PC-3 (cell line): ENCODE measurements around the gene PKMYT1. TPM values are rescaled to one million over a fixed set of nuclear protein-coding genes. Genes with fewer than 3 reads are reported as not detected.
A peak's percentile ranks its signal among the peaks of the same experiment; 100 is the strongest.

Experiments used
- ATAC-seq: fragments of 200-7000 bp; cut with Tn5 transposase; 2 replicates; pipeline ENCODE4 v1.9.1; 2020; ENCODE audit warnings: mild to moderate bottlenecking, moderate library complexity
- BruUV-seq: library from RNA; stranded (reverse); fragments of 400-500 nt; replicated peaks from 2 replicates; lab custom pipeline; 2021; lab: Mats Ljungman, UMichigan
- CTCF ChIA-PET: fragments of 300-600 bp; sonication (Branson Sonifier 250); formaldehyde crosslinking; loops from one replicate; lab custom pipeline; 2022; ENCODE audit warnings: antibody characterized with exemption; lab: Charles Lee
- POLR2A ChIA-PET: fragments of 300-600 bp; sonication (Branson Sonifier 250); formaldehyde crosslinking; loops from one replicate; lab custom pipeline; 2022; ENCODE audit warnings: antibody characterized with exemption; ENCODE audit not compliant: unreplicated experiment; lab: Charles Lee
- DNase-seq: peaks from one replicate; pipeline ENCODE4 v3.0.0-alpha.2; 2015
- H2AFZ ChIP-seq: fragments of 300-600 bp; sonication (generic); 2 replicates; pipeline ENCODE4 v1.6.0; 2016; ENCODE audit warnings: antibody characterized with exemption, low read length
- H3F3A ChIP-seq: fragments of 300-600 bp; sonication (generic); one replicate; pipeline ENCODE4 v1.6.0; 2017; ENCODE audit warnings: antibody characterized with exemption, low read length, control low read depth, mild to moderate bottlenecking; ENCODE audit not compliant: unreplicated experiment
- H3K27ac ChIP-seq: fragments of 300-600 bp; sonication (generic); 2 replicates; pipeline ENCODE4 v1.5.1; 2016; ENCODE audit warnings: mild to moderate bottlenecking, low read length
- H3K27me3 ChIP-seq: fragments of 300-600 bp; sonication (generic); 2 replicates; pipeline ENCODE4 v1.6.1; 2016; ENCODE audit warnings: low read length, mixed read lengths
- H3K36me3 ChIP-seq: fragments of 300-600 bp; sonication (generic); 2 replicates; pipeline ENCODE4 v1.6.1; 2016; ENCODE audit warnings: low read depth, mixed run types, low read length, mixed read lengths
- H3K4me1 ChIP-seq: fragments of 300-600 bp; sonication (generic); 2 replicates; pipeline ENCODE4 v1.5.1; 2016; ENCODE audit warnings: low read length; ENCODE audit not compliant: insufficient read depth
- H3K4me2 ChIP-seq: fragments of 300-600 bp; sonication (generic); 2 replicates; pipeline ENCODE4 v1.6.0; 2016; ENCODE audit warnings: low read length
- H3K4me3 ChIP-seq: fragments of 300-600 bp; sonication (generic); 2 replicates; pipeline ENCODE4 v1.5.1; 2016; ENCODE audit warnings: mild to moderate bottlenecking, low read length, mixed read lengths
- H3K79me2 ChIP-seq: fragments of 300-600 bp; sonication (generic); 2 replicates; pipeline ENCODE4 v1.6.1; 2017; ENCODE audit warnings: low read length, mixed read lengths
- H3K9ac ChIP-seq: fragments of 300-600 bp; sonication (generic); 2 replicates; pipeline ENCODE4 v1.6.0; 2016; ENCODE audit warnings: mild to moderate bottlenecking, low read length
- H3K9me2 ChIP-seq: fragments of 300-600 bp; sonication (generic); replicated peaks from 2 replicates; pipeline ENCODE4 v1.6.1; 2016; ENCODE audit warnings: mixed run types, low read length, mixed read lengths
- H3K9me3 ChIP-seq: fragments of 300-600 bp; sonication (generic); 2 replicates; pipeline ENCODE4 v1.6.1; 2016; ENCODE audit warnings: low read length, mixed read lengths
- H4K20me1 ChIP-seq: fragments of 300-600 bp; sonication (generic); 2 replicates; pipeline ENCODE4 v1.6.1; 2016; ENCODE audit warnings: low read length, mixed read lengths
- EZH2 ChIP-seq: fragments of 300-600 bp; sonication (generic); IDR thresholded peaks from one replicate; pipeline ENCODE4 v1.6.1; 2017; ENCODE audit warnings: antibody characterized with exemption, mild to moderate bottlenecking, low read length; ENCODE audit not compliant: unreplicated experiment
- EZH2phosphoT487 ChIP-seq: fragments of 300-600 bp; sonication (generic); IDR thresholded peaks from 2 replicates; pipeline ENCODE4 v1.6.1; 2018; ENCODE audit warnings: mild to moderate bottlenecking, antibody characterized with exemption, low read length, borderline replicate concordance
- intact Hi-C: fragments of 100-400 bp; cut with micrococcal nuclease; formaldehyde crosslinking; loops from 2 replicates; pipeline ENCODE4 v1.9.0; 2023
- total RNA-seq: library from RNA; depleted of rRNA; stranded (reverse); fragments of >200 nt; gene quantifications from 2 replicates; pipeline ENCODE4 v1.2.3, GENCODE V29; 2014
- TF ChIP-seq, protein P1 (sequence below): fragments of 300-600 bp; sonication (generic); conservative IDR thresholded peaks from 2 replicates; pipeline ENCODE4 v1.5.1; 2017; ENCODE audit warnings: antibody characterized with exemption, low read depth, mild to moderate bottlenecking, low read length

Gene PKMYT1
- total RNA-seq, 1 experiment from 2014 or later, result 51.9 TPM

DNA sequence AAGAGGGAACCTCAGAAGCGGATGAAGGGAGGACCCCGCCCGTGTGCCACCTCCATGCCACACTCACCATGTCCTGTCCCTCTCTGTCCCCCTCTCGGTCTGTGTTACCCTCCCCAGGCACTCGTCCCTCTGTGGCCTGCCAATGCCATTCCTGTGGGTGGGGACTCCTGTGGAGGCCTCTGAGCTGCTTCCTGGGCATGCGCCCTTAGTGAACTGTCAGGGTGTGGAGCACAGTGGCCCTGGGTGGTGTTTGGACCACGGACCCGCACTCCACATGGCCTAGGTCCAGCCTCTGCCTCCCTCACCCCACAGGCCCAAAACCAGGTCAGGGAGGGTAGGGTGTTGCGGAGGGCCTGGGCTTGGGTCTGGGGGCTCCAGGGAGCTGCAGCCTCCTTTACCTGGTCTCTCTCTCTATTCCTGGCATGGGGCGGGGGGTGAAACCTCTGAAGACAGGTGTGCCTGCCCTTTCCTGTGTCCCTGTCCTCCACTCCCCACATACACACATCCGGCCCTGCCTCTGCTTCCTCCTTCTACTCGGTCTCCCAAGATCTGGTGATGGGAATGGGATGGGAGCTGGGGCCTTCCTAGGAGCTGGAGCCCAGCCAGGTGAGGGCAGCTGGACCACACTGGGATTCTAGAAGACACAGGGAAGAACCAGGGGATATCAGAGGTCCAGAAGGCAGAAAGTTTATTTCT, 11.5 kb upstream of the PKMYT1 start:
- H3K4me3 ChIP-seq, result no peak overlapping the region
- DNase-seq, result no peak
- CTCF ChIA-PET, result interaction anchor here (0.5 kb wide), 1 partner anchor 11 kb away, joined by 8 read pairs; no protein-coding TSS in a partner anchor

DNA sequence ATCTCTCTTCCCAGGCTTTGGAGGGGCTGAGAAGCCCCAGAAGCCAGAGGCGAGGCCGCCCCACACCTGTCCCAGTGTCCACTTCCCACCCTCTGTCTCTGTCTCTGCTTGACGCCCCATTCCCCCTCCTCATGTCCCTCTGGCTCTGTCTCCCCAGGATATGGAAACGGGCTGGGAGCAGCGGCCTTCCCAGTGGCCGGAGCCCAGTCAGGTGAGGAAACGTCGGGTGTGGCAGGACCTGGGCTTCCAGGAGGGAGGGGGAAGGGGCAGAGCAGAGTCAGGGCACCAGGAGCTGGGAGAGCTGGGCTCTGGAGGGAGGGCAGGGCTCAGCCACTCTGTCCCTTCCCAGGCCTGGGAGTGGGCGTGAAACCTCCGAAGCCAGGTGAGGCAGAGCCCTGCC, 10.6 kb upstream of the PKMYT1 start:
- Histone ChIP-seq H4K20me1 (no peaks in the 10 kb centered on the region), H3K36me3 (no peaks in the 10 kb centered on the region), H3K4me3 (no peak overlapping the region), H3K27ac (peak overlapping the region; percentile 20; the same call in 1 of the 2 replicates), H3K27me3 (no peaks in the 10 kb centered on the region), H3K4me2 (no peak overlapping the region), H3K79me2 (no peaks in the 10 kb centered on the region), H3K9me3 (no peaks in the 10 kb centered on the region), H3K9me2 (no peaks in the 10 kb centered on the region), H3K4me1 (peaks cover 19% of the 10 kb centered on the region), H3K9ac (no peak overlapping the region), H3F3A (no peaks in the 10 kb centered on the region), H2AFZ (no peak overlapping the region)
- ATAC-seq (peak; percentile 25; the same call in 1 of the 2 replicates), DNase-seq (peak; percentile 28)
- TF ChIP-seq, protein P1, sequence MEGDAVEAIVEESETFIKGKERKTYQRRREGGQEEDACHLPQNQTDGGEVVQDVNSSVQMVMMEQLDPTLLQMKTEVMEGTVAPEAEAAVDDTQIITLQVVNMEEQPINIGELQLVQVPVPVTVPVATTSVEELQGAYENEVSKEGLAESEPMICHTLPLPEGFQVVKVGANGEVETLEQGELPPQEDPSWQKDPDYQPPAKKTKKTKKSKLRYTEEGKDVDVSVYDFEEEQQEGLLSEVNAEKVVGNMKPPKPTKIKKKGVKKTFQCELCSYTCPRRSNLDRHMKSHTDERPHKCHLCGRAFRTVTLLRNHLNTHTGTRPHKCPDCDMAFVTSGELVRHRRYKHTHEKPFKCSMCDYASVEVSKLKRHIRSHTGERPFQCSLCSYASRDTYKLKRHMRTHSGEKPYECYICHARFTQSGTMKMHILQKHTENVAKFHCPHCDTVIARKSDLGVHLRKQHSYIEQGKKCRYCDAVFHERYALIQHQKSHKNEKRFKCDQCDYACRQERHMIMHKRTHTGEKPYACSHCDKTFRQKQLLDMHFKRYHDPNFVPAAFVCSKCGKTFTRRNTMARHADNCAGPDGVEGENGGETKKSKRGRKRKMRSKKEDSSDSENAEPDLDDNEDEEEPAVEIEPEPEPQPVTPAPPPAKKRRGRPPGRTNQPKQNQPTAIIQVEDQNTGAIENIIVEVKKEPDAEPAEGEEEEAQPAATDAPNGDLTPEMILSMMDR, result no peak
- intact Hi-C loops, result no loop called here
- BruUV-seq, result no TSS peak
- CTCF ChIA-PET, result no interaction called here
- POLR2A ChIA-PET, result no interaction called here

More for the DNA sequence above, 11.5 kb upstream of the PKMYT1 start:
- intact Hi-C loops, result no loop called here
- ATAC-seq, result no peak
- Histone ChIP-seq H4K20me1 (no peaks in the 10 kb centered on the region), H3K9me3 (no peaks in the 10 kb centered on the region), H3F3A (no peaks in the 10 kb centered on the region), H3K9ac (no peak overlapping the region), H3K27ac (peak overlapping the region; percentile 48; the same call in 1 of the 2 replicates), H3K79me2 (no peaks in the 10 kb centered on the region), H3K9me2 (no peaks in the 10 kb centered on the region), H3K4me2 (no peak overlapping the region), H3K4me1 (peaks cover 19% of the 10 kb centered on the region), H3K27me3 (no peaks in the 10 kb centered on the region), H2AFZ (no peak overlapping the region), H3K36me3 (no peaks in the 10 kb centered on the region)
- POLR2A ChIA-PET, result no interaction called here
- TSS peak; percentile 15 for BruUV-seq
- TF ChIP-seq EZH2, result no peak
- TF ChIP-seq, protein P1, result no peak
- TF ChIP-seq EZH2phosphoT487, result no peak

DNA sequence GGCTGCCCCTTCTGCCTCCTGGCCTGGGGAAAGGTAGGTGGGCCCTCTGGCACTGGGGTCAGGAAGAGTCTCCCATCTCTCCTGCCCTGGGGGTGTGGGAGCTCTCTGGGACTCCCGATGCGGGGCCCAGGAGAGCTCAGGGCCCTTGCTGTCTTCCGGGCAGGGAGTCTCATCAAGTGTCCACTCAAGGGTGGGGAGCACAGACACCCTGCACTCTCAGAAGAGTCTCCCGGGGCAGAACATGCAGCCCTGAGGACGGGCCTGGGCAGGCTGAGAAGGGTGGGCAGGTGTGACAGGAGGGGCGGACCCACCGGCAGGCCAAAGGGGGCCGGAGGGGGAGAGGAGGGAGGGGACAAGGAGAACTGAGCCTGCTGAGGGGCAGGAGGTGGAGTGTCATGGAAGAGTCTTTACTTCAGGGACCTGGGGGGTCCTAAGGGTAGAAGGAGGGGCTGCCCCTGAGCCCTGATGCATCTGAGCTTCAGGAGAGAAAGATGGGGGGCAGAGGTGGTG, 8.4 kb upstream of the PKMYT1 start:
- Histone ChIP-seq H3K79me2 (no peaks in the 10 kb centered on the region), H3K9me3 (no peaks in the 10 kb centered on the region), H3K4me3 (no peak overlapping the region), H3K36me3 (no peaks in the 10 kb centered on the region), H3K27ac (no peak overlapping the region), H3F3A (no peaks in the 10 kb centered on the region), H3K4me2 (no peak overlapping the region), H2AFZ (no peak overlapping the region), H3K9ac (no peak overlapping the region), H3K9me2 (no peaks in the 10 kb centered on the region), H3K27me3 (no peaks in the 10 kb centered on the region), H4K20me1 (no peaks in the 10 kb centered on the region), H3K4me1 (peaks cover 19% of the 10 kb centered on the region)
- TF ChIP-seq EZH2 (no peak), EZH2phosphoT487 (no peak)
- TF ChIP-seq, protein P1, result no peak
- no TSS peak for BruUV-seq
- ChIA-PET POLR2A (no interaction called here), CTCF (no interaction called here)
- DNase-seq, result no peak
- ATAC-seq, result no peak
- intact Hi-C loops, result no loop called here
